SW480 (cell line): ENCODE measurements around the gene ZNF646.
A peak's percentile ranks its signal among the peaks of the same experiment; 100 is the strongest.

Experiments used
- DNase-seq: peaks from one replicate; pipeline ENCODE4 v3.0.0-alpha.2; 2016; ENCODE audit warnings: low spot score

The ZNF646 gene

GRCh38 chr16:31064882-31065461 is 9.2 kb upstream of the ZNF646 start:
- DNase-seq, result peak; percentile 44

- DNase-seq, result no peak
Measured at GRCh38 chr16:31067342-31067741, 6.9 kb upstream of the ZNF646 start.

- DNase-seq, result no peak
Measured at GRCh38 chr16:31071861-31072260, 2.4 kb upstream of the ZNF646 start.

GRCh38 chr16:31072540-31073141 is 1.6 kb upstream of the ZNF646 start:
- DNase-seq, result no peak

DNA sequence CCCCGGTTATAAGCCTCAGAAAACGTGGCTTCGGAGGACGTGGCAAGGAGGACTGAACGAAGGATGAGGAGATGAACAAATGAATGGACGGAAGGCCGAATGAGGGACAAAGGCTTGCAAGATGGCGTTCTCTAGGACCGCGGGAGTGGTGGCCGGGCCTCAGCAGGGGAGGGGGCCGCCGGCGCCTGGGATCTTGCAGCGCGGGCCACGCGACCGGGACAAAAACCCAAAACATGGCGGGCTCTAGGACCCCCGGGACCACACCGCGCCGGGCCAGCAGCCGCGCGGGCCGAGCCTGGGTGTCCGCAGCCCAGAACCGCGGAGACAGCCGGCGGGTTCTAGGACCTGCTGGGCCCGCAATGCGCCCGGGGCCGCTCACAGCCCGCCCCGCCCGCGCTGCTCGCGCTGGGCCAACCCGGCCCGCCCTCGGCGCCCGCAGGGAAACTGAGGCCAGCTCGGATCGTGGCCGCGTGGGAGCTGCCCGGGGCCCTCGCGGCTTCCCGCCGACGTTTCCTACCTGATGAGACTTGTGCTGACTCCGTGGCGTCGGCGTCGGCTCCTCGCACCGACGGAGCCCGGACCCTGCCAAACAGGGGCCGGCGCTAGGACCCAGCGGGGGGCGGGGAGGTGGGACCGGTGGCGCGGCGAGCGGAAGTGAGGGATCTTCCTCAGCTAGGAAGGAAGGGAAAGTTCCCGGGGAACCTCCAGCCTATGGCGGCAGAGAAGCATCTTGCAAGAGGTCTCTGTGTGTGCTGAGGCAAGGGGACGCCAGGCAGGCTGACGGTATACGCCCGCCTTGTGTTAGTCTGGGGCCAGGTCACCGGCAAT is 866 bp upstream of the ZNF646 start:
- peak; percentile 86 for DNase-seq

GRCh38 chr16:31074814-31075183 is 577 bp downstream of the ZNF646 start:
- DNase-seq, result no peak

DNA sequence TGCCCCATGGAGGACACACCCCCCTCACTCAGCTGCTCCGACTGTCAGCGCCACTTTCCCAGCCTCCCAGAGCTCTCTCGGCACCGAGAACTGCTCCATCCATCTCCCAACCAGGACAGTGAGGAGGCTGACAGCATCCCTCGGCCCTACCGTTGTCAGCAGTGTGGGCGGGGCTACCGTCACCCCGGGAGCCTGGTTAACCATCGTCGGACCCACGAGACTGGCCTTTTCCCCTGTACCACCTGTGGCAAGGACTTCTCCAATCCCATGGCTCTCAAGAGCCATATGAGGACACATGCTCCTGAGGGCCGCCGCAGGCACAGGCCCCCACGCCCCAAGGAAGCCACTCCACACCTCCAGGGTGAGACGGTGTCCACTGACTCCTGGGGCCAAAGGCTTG is 2.1 kb downstream of the ZNF646 start:
- DNase-seq, result no peak

GRCh38 chr16:31077024-31077423 is 2.8 kb downstream of the ZNF646 start:
- DNase-seq, result no peak

DNA sequence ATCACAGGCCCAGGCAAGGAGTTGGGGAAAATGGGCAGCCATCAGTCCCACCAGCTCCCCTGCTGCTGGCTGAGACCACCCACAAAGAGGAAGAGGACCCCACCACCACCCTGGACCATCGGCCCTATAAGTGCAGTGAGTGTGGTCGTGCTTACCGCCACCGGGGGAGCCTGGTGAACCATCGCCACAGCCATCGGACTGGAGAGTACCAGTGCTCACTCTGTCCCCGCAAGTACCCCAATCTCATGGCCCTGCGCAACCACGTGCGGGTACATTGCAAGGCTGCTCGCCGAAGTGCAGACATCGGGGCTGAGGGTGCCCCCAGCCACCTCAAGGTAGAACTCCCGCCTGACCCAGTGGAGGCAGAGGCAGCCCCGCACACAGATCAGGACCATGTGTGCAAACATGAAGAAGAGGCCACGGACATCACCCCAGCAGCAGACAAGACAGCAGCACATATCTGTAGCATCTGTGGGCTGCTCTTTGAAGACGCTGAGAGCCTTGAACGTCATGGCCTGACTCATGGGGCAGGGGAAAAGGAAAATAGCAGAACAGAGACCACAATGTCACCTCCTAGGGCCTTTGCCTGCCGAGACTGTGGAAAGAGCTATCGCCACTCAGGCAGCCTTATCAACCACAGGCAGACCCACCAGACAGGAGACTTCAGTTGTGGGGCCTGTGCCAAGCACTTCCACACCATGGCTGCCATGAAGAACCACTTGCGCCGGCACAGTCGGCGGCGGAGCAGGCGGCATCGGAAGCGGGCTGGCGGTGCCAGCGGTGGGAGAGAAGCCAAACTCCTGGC is 3.6 kb downstream of the ZNF646 start:
- no peak for DNase-seq

- no peak for DNase-seq
Measured at GRCh38 chr16:31078597-31079341, 4.5 kb downstream of the ZNF646 start.

GRCh38 chr16:31079342-31079944 is 5.2 kb downstream of the ZNF646 start:
- DNase-seq, result no peak

DNA sequence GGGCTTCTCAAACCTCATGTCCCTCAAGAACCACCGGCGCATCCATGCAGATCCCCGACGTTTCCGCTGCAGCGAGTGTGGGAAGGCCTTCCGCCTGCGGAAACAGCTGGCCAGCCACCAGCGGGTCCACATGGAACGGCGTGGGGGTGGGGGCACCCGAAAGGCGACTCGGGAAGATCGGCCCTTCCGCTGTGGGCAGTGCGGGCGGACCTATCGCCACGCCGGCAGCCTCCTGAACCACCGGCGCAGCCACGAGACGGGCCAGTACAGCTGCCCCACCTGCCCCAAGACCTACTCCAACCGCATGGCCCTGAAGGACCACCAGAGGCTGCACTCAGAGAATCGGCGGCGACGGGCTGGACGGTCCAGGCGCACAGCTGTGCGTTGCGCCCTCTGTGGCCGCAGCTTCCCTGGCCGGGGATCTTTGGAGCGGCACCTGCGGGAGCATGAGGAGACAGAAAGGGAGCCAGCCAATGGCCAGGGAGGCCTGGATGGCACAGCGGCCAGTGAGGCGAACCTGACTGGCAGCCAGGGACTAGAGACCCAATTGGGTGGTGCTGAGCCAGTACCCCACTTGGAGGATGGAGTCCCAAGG is 5.9 kb downstream of the ZNF646 start:
- DNase-seq, result no peak

DNA sequence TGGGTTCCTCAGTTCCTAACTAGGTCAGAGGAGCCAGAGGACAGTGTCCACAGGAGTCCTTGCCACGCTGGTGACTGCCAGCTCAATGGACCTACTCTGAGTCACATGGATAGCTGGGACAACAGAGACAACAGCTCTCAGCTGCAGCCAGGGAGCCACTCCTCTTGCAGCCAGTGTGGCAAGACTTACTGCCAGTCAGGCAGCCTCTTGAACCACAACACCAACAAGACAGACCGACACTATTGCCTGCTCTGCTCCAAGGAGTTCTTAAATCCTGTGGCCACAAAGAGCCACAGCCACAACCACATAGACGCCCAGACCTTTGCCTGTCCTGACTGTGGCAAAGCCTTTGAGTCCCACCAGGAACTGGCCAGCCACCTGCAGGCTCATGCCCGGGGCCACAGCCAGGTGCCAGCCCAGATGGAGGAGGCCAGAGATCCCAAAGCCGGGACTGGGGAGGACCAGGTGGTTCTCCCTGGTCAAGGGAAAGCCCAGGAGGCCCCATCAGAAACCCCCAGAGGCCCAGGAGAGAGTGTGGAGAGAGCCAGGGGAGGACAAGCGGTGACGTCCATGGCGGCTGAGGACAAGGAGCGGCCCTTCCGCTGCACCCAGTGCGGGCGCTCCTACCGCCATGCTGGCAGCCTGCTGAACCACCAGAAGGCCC is 6.7 kb downstream of the ZNF646 start:
- DNase-seq, result no peak

DNA sequence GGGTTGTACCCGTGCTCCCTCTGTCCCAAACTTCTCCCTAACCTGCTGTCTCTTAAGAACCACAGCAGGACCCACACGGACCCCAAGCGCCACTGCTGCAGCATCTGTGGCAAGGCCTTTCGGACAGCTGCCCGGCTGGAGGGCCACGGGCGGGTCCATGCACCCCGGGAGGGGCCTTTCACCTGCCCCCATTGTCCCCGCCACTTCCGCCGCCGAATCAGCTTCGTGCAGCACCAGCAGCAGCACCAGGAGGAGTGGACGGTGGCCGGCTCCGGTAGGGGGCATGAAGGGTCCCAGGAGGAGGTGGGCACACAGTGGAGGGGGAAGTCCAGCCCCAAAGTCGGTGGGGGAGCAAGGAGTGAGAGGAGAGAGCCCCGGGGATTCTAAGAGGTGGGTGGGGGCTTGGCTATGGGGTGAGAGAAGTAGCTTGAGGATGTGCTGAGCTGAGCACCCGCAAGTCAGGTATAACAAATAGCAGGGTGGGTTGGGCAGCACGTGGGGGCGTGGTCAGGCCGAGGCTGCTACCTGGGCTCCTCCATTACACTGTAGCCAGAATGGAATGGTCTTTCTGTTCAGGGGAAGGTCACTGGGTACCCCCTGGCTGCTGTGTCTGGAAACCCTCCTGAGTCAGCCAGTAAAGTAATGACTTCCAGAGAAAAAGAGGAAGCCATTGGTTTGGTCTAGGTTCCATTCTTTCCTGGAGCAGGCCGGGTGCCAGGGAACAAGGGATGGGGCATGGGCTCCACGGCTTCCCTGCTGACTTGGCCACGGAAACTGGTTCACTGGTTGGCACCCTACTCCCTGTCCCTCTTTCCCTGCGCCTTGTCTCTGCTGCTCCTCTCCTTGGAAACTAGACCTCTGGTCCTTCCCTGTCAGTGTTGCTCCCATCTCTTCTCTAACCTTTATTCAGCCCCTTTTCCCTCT is 7.5 kb downstream of the ZNF646 start:
- no peak for DNase-seq

- DNase-seq, result peak; percentile 14
Measured at GRCh38 chr16:31082368-31083045, 8.3 kb downstream of the ZNF646 start.

GRCh38 chr16:31083081-31083480 is 8.9 kb downstream of the ZNF646 start:
- no peak for DNase-seq

DNA sequence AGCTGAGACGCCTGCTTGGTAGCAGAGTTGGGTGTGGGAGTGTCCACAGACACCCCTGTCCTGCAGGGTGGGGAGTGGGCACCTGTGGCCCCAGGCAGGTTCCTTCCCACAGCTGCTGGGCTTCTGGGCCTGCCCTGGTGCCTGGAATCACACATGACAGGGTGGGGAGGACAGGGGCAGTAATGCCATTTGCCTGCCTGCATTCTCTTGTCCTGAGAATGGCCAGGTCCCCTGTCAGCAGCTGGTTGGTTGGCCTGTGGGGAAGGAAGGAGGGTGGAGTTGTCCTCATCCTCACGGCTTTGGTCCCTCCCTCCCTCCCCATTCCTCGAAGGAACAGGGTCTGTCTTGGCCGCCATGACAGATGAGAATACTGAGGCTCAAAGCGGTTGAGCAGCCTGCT is 9.3 kb downstream of the ZNF646 start:
- DNase-seq, result no peak

GRCh38 chr16:31083981-31084380 is 9.8 kb downstream of the ZNF646 start:
- DNase-seq, result no peak
